Endothelial cell of umbilical vein (primary cell): ENCODE results near the gene STT3B. TPM values are rescaled to one million over a fixed set of nuclear protein-coding genes. Genes with fewer than 3 reads are reported as not detected.

Experiments
- BruUV-seq: library from RNA; stranded (reverse); fragments of 400-500 nt; replicated peaks from 2 replicates; lab custom pipeline; 2021; lab: Mats Ljungman, UMichigan
- CTCF ChIA-PET: fragments of 300-600, 350-600 bp; sonication (Branson Sonifier 250); formaldehyde crosslinking; loops from one replicate; lab custom pipeline; 2021; ENCODE audit warnings: antibody characterized with exemption, inconsistent platforms; lab: Charles Lee
- POLR2A ChIA-PET: fragments of 300-600, 350-600 bp; sonication (Branson Sonifier 250); formaldehyde crosslinking; loops from one replicate; lab custom pipeline; 2021; ENCODE audit warnings: antibody characterized with exemption, inconsistent platforms; lab: Charles Lee
- DNase-seq: peaks from one replicate; pipeline ENCODE4 v3.0.0-alpha.2; 2011; ENCODE audit warnings: low read depth, low spot score
- FAIRE-seq: peaks from 2 replicates; lab custom pipeline; 2011; peaks lifted over from hg19 to GRCh38; lab: Jason Lieb, UNC
- H2AFZ ChIP-seq: 2 replicates; pipeline ENCODE4 v1.6.0; 2012; ENCODE audit warnings: low read depth, low read length, control low read depth, inconsistent platforms
- H3K27ac ChIP-seq: 2 replicates; pipeline ENCODE4 v1.5.1; 2011; ENCODE audit warnings: low read depth, mild to moderate bottlenecking, control low read depth, low read length, moderate library complexity; ENCODE audit not compliant: insufficient read depth
- H3K27me3 ChIP-seq, 2 experiments: 2 replicates each; pipeline versions ENCODE4 v1.6.0 to v1.6.1; 2011; ENCODE audit warnings: low read length in 2 of 2, mixed read lengths in 1 of 2; ENCODE audit not compliant: control insufficient read depth in 2 of 2, insufficient read depth in 2 of 2
- H3K36me3 ChIP-seq, 2 experiments: 2 replicates in 1 of 2; 3 replicates in 1 of 2; pipeline ENCODE4 v1.5.1; 2011; ENCODE audit warnings: low read length in 2 of 2, mild to moderate bottlenecking in 1 of 2, moderate library complexity in 1 of 2; ENCODE audit not compliant: control insufficient read depth in 2 of 2, insufficient read depth in 2 of 2; ENCODE audit errors: extremely low read depth in 1 of 2
- H3K4me1 ChIP-seq: 3 replicates; pipeline ENCODE4 v1.5.1; 2011; ENCODE audit warnings: mild to moderate bottlenecking, low read length; ENCODE audit not compliant: control insufficient read depth, insufficient read depth; ENCODE audit errors: extremely low read depth
- H3K4me2 ChIP-seq: 2 replicates; pipeline ENCODE4 v1.6.1; 2011; ENCODE audit warnings: low read length, control low read depth, mixed read lengths; ENCODE audit not compliant: insufficient read depth
- H3K4me3 ChIP-seq, 3 experiments: fragments of 200-600 bp in 1 of 3; sonication (generic), shearing (Covaris generic) in 1 of 3; replicated peaks in 1 of 3; 2 replicates each; pipeline ENCODE4 v1.5.1; 2011 to 2016; ENCODE audit warnings: control low read depth in 3 of 3, low read length in 3 of 3, mild to moderate bottlenecking in 2 of 3, inconsistent platforms in 1 of 3, low read depth in 1 of 3, moderate library complexity in 1 of 3; ENCODE audit not compliant: insufficient read depth in 1 of 3
- H3K79me2 ChIP-seq: 2 replicates; pipeline ENCODE4 v1.6.0; 2012; ENCODE audit warnings: low read length, inconsistent platforms; ENCODE audit not compliant: control insufficient read depth, insufficient read depth
- H3K9ac ChIP-seq: replicated peaks from 2 replicates; pipeline ENCODE3; 2011; ENCODE audit warnings: low read length, control low read depth; ENCODE audit not compliant: insufficient read depth; ENCODE audit errors: extremely low read depth
- H3K9me1 ChIP-seq: replicated peaks from 3 replicates; pipeline ENCODE4 v1.6.0; 2011; ENCODE audit warnings: mild to moderate bottlenecking, low read length; ENCODE audit not compliant: control insufficient read depth, insufficient read depth; ENCODE audit errors: extremely low read depth
- H3K9me3 ChIP-seq: replicated peaks from 2 replicates; pipeline ENCODE4 v1.5.1; 2012; ENCODE audit warnings: low read length, inconsistent platforms; ENCODE audit not compliant: control insufficient read depth, insufficient read depth
- H4K20me1 ChIP-seq: replicated peaks from 2 replicates; pipeline ENCODE3; 2011; ENCODE audit warnings: mild to moderate bottlenecking, low read length; ENCODE audit not compliant: control insufficient read depth, insufficient read depth; ENCODE audit errors: extremely low read depth
- CTCF ChIP-seq, 2 donors: IDR thresholded peaks; 1 replicate in 1 of 2; 2 replicates in 1 of 2; pipeline ENCODE4 v1.5.1; 2011; ENCODE audit warnings: low read length in 2 of 2, mild to moderate bottlenecking in 2 of 2, moderate library complexity in 2 of 2, control low read depth in 1 of 2, inconsistent platforms in 1 of 2, low read depth in 1 of 2; ENCODE audit not compliant: insufficient read depth in 1 of 2; ENCODE audit errors: extremely low read depth in 1 of 2
- EZH2 ChIP-seq: IDR thresholded peaks from 2 replicates; pipeline ENCODE4 v1.6.1; 2012; ENCODE audit warnings: borderline replicate concordance, low read depth, mild to moderate bottlenecking, moderate library complexity, low read length, inconsistent platforms; ENCODE audit not compliant: severe bottlenecking
- FOS ChIP-seq: IDR thresholded peaks from 2 replicates; pipeline ENCODE4 v1.6.1; 2011; ENCODE audit warnings: mild to moderate bottlenecking, low read length, moderate library complexity, borderline replicate concordance; ENCODE audit not compliant: insufficient read depth
- GATA2 ChIP-seq: IDR thresholded peaks from 2 replicates; pipeline ENCODE4 v1.7.0; 2011; ENCODE audit warnings: low read depth, mild to moderate bottlenecking, moderate library complexity, mixed read lengths, low read length; ENCODE audit not compliant: insufficient read length, insufficient read depth
- JUN ChIP-seq: IDR thresholded peaks from 2 replicates; pipeline ENCODE4 v1.6.1; 2011; ENCODE audit warnings: borderline replicate concordance, low read depth; ENCODE audit not compliant: insufficient read length, insufficient read depth
- MAX ChIP-seq: IDR thresholded peaks from 2 replicates; pipeline ENCODE4 v1.6.1; 2011; ENCODE audit not compliant: insufficient read depth, insufficient read length
- MYC ChIP-seq: IDR thresholded peaks from one replicate; pipeline ENCODE4 v1.6.1; 2011; ENCODE audit warnings: mild to moderate bottlenecking, low read depth, low read length
- POLR2A ChIP-seq: IDR thresholded peaks from 2 replicates; pipeline ENCODE4 v1.6.1; 2012; ENCODE audit warnings: low read depth, mild to moderate bottlenecking, control low read depth, low read length
- POLR2AphosphoS5 ChIP-seq: IDR thresholded peaks from 2 replicates; pipeline ENCODE4 v1.6.1; 2012; ENCODE audit warnings: low read depth, mild to moderate bottlenecking, control low read depth, low read length, moderate library complexity; ENCODE audit not compliant: insufficient read depth
- dilution Hi-C: fragments of 300-500 bp; cut with MboI; formaldehyde crosslinking; loops from one replicate; pipeline ENCODE4 v1.15.0; 2019; ENCODE audit warnings: low sequenced_read_pairs; ENCODE audit not compliant: extremely low pct_ligation_motif_present
- intact Hi-C: fragments of 100-400 bp; cut with micrococcal nuclease; formaldehyde crosslinking; loops from one replicate; pipeline ENCODE4 v1.10.0; 2022
- polyA plus RNA-seq, 4 experiments: library from polyadenylated mRNA; depleted of rRNA in 3 of 4; stranded (reverse) in 3 of 4; unstranded in 1 of 4; fragments of >200 nt; gene quantifications; 2 replicates each; pipeline versions ENCODE4 v1.2.1 to v1.2.3, GENCODE V29; 2011 to 2012; ENCODE audit warnings: missing spikeins in 1 of 4
- total RNA-seq: library from RNA; stranded (reverse); gene quantifications from 2 replicates; pipeline ENCODE4 v1.2.3, GENCODE V29; 2021

STT3B gene
- total and polyA plus RNA-seq, 2 donors (not counting 3 experiments of a cell fraction or from before 2014, with no cell fraction given), result 56.4 to 113 TPM

- ChIA-PET POLR2A (no interaction called here), CTCF (no interaction called here)
- BruUV-seq, result no TSS peak
- Histone ChIP-seq H3K27ac (no peak overlapping the region), H3K9me1 (no peaks in the 10 kb centered on the region), H3K27me3 (no peaks in the 10 kb centered on the region), H3K36me3 (no peaks in the 10 kb centered on the region), H2AFZ (no peak overlapping the region), H3K4me3 (no peak overlapping the region), H3K79me2 (no peaks in the 10 kb centered on the region), H3K4me1 (no peaks in the 10 kb centered on the region), H3K9ac (no peak overlapping the region), H3K4me2 (no peak overlapping the region), H4K20me1 (no peaks in the 10 kb centered on the region), H3K9me3 (no peaks in the 10 kb centered on the region)
- intact Hi-C loops (no loop called here), dilution Hi-C loops (no loop called here)
- no peak for TF ChIP-seq POLR2AphosphoS5
- TF ChIP-seq MAX, result no peak
- no peak for TF ChIP-seq POLR2A
- no peak for TF ChIP-seq JUN
- TF ChIP-seq EZH2, result no peak
- no peak for TF ChIP-seq FOS
- FAIRE-seq (no peak), DNase-seq (no peak)
Observed at GRCh38 chr3:31493149-31493548, 39.6 kb upstream of the STT3B start.

GRCh38 chr3:31495971-31496665, 36.6 kb upstream of the STT3B start:
- Histone ChIP-seq H3K9ac (no peak overlapping the region), H2AFZ (no peak overlapping the region), H3K79me2 (no peaks in the 10 kb centered on the region), H3K36me3 (no peaks in the 10 kb centered on the region), H3K4me3 (no peak overlapping the region), H3K27me3 (peaks cover 2 to 3% of the 10 kb centered on the region in 2 experiments), H4K20me1 (no peaks in the 10 kb centered on the region), H3K9me3 (no peaks in the 10 kb centered on the region), H3K4me2 (no peak overlapping the region), H3K27ac (no peak overlapping the region), H3K4me1 (no peaks in the 10 kb centered on the region), H3K9me1 (no peaks in the 10 kb centered on the region)
- no TSS peak for BruUV-seq
- FAIRE-seq (no peak), DNase-seq (no peak)
- ChIA-PET CTCF (interaction anchor here (0.6 kb wide), 2 partner anchors 48 to 454 kb away, joined by 3 read pairs; no protein-coding TSS in a partner anchor), POLR2A (no interaction called here)
- TF ChIP-seq MAX (no peak), FOS (no peak), JUN (no peak), GATA2 (no peak), POLR2AphosphoS5 (no peak), POLR2A (no peak), MYC (no peak), EZH2 (no peak), CTCF (IDR thresholded peaks at IDR 0.05; ENCODE audit: extremely low read depth in 1 of 2, insufficient read depth in 1 of 2, low read depth in 1 of 2, low read length in 2 of 2) (no peak)
- intact Hi-C loops (no loop called here), dilution Hi-C loops (no loop called here)
